B cell (primary cell): ENCODE results near the gene BHLHA15. TPM values are rescaled to one million over a fixed set of nuclear protein-coding genes. Genes with fewer than 3 reads are reported as not detected.

Source experiments
- ATAC-seq: fragments of 200-7000 bp; cut with Tn5 transposase; one replicate; pipeline ENCODE4 v1.10.0; 2021; ENCODE audit warnings: low read depth, mild to moderate bottlenecking, moderate number of reproducible peaks, moderate library complexity
- CTCF ChIA-PET: fragments of 350-600 bp; sonication (Branson Sonifier 250); formaldehyde crosslinking; loops from one replicate; lab custom pipeline; 2021; ENCODE audit warnings: antibody characterized with exemption, inconsistent platforms; lab: Charles Lee
- POLR2A ChIA-PET: fragments of 350-600 bp; sonication (Branson Sonifier 250); formaldehyde crosslinking; loops from one replicate; lab custom pipeline; 2021; ENCODE audit warnings: antibody characterized with exemption; lab: Charles Lee
- DNase-seq: peaks from one replicate; pipeline ENCODE4 v3.0.0; 2013
- H2AFZ ChIP-seq: 2 replicates; pipeline ENCODE4 v1.6.1; 2012; ENCODE audit warnings: mild to moderate bottlenecking, low read depth, low read length; ENCODE audit not compliant: insufficient read depth, poor library complexity, severe bottlenecking
- H3K27ac ChIP-seq, 2 donors: 1 replicate in 1 of 2; 2 replicates in 1 of 2; pipeline ENCODE4 v1.5.1; 2012 to 2013; ENCODE audit warnings: low read length in 2 of 2, mild to moderate bottlenecking in 2 of 2, moderate library complexity in 1 of 2
- H3K27me3 ChIP-seq, 4 experiments: fragments of 200-600 bp in 1 of 4; sonication (generic) in 1 of 4; replicated peaks in 1 of 4; 1 replicate in 2 of 4; 2 replicates in 2 of 4; pipeline versions ENCODE4 v1.6.1 to v1.7.0; 2013 to 2016; ENCODE audit warnings: low read length in 3 of 4, mild to moderate bottlenecking in 2 of 4, mixed read lengths in 1 of 4, moderate library complexity in 1 of 4; ENCODE audit not compliant: insufficient read depth in 4 of 4, control insufficient read depth in 3 of 4; ENCODE audit errors: control extremely low read depth in 1 of 4
- H3K36me3 ChIP-seq, 2 experiments: replicated peaks in 1 of 2; 1 replicate in 1 of 2; 2 replicates in 1 of 2; pipeline versions ENCODE4 v1.6.1 to v1.7.1; 2013; ENCODE audit warnings: low read length in 1 of 2; ENCODE audit not compliant: insufficient read depth in 2 of 2, control insufficient read depth in 1 of 2; ENCODE audit errors: control extremely low read depth in 1 of 2, extremely low read depth in 1 of 2
- H3K4me1 ChIP-seq, 2 donors: fragments of 200-600 bp in 1 of 2; sonication (generic) in 1 of 2; 1 replicate in 1 of 2; 2 replicates in 1 of 2; pipeline versions ENCODE4 v1.5.1 to v1.6.1; 2013 to 2017; ENCODE audit warnings: low read length in 2 of 2; ENCODE audit not compliant: control insufficient read depth in 2 of 2, insufficient read depth in 2 of 2
- H3K4me2 ChIP-seq: replicated peaks from 2 replicates; pipeline ENCODE3; 2012; ENCODE audit warnings: mild to moderate bottlenecking, low read depth, low read length; ENCODE audit not compliant: poor library complexity, severe bottlenecking
- H3K4me3 ChIP-seq, 5 experiments: fragments of 200-600 bp in 1 of 5; sonication (generic) in 1 of 5; 1 replicate in 3 of 5; 2 replicates in 2 of 5; pipeline versions ENCODE4 v1.5.1 to v1.7.0; 2011 to 2016; ENCODE audit warnings: low read length in 4 of 5, mild to moderate bottlenecking in 4 of 5, low read depth in 2 of 5, control low read depth in 1 of 5, moderate library complexity in 1 of 5; ENCODE audit not compliant: insufficient read depth in 1 of 5; ENCODE audit errors: control extremely low read depth in 1 of 5, extremely low read depth in 1 of 5
- H3K79me2 ChIP-seq: fragments of 200-600 bp; sonication (generic); one replicate; pipeline ENCODE4 v1.6.0; 2016; ENCODE audit warnings: low read length; ENCODE audit not compliant: control insufficient read depth, insufficient read depth
- H3K9ac ChIP-seq: fragments of 200-600 bp; sonication (generic); 2 replicates; pipeline ENCODE4 v1.6.1; 2017; ENCODE audit warnings: mild to moderate bottlenecking, low read length, moderate library complexity
- H3K9me3 ChIP-seq, 3 donors: one replicate each; pipeline versions ENCODE4 v1.6.1 to v1.7.1; 2013; ENCODE audit warnings: low read length in 2 of 3; ENCODE audit not compliant: control insufficient read depth in 2 of 3, insufficient read depth in 1 of 3; ENCODE audit errors: control extremely low read depth in 1 of 3
- H4K20me1 ChIP-seq: 2 replicates; pipeline ENCODE4 v1.6.0; 2012; ENCODE audit warnings: mild to moderate bottlenecking, low read length; ENCODE audit not compliant: insufficient read depth, control insufficient read depth, poor library complexity, severe bottlenecking
- H3K27ac Mint-ChIP-seq: one replicate; pipeline ENCODE4 v1.8.0; 2021; ENCODE audit warnings: mixed read lengths
- H3K27me3 Mint-ChIP-seq: one replicate; pipeline ENCODE4 v1.8.0; 2021; ENCODE audit warnings: mixed read lengths
- H3K4me1 Mint-ChIP-seq: one replicate; pipeline ENCODE4 v1.8.0; 2021; ENCODE audit warnings: mixed read lengths
- H3K4me3 Mint-ChIP-seq: one replicate; pipeline ENCODE4 v1.8.0; 2021; ENCODE audit warnings: mixed read lengths
- H3K9me3 Mint-ChIP-seq: one replicate; pipeline ENCODE4 v1.8.0; 2022; ENCODE audit warnings: mixed read lengths; ENCODE audit not compliant: insufficient read depth
- EZH2 ChIP-seq: IDR thresholded peaks from 2 replicates; pipeline ENCODE4 v1.6.1; 2012; ENCODE audit warnings: borderline replicate concordance, low read depth, mild to moderate bottlenecking, moderate library complexity, low read length; ENCODE audit not compliant: insufficient read depth, poor library complexity, severe bottlenecking
- WGBS: methylation state at CpG from one replicate; pipeline ENCODE4 v1.1.5; 2013; ENCODE audit warnings: missing lambda C conversion rate; ENCODE audit not compliant: insufficient coverage; 5-methylcytosine and 5-hydroxymethylcytosine counted together
- intact Hi-C: fragments of 100-400 bp; cut with micrococcal nuclease; formaldehyde crosslinking; loops from one replicate; pipeline ENCODE4 v1.10.0; 2022
- polyA plus RNA-seq: library from polyadenylated mRNA; depleted of rRNA; stranded (reverse); fragments of >200 nt; gene quantifications from 2 replicates; pipeline ENCODE4 v1.2.3, GENCODE V29; 2012
- total RNA-seq, 2 donors: library from RNA; stranded (reverse); fragments of 120-200 nt in 1 of 2; gene quantifications; 1 replicate in 1 of 2; 2 replicates in 1 of 2; pipeline versions ENCODE4 v1.2.3 to v1.2.4, GENCODE V29; 2013 to 2022
- TF ChIP-seq, protein P1 (sequence below): fragments of 200-600 bp; IDR thresholded peaks from one replicate; pipeline ENCODE4 v1.8.0; 2022; ENCODE audit warnings: antibody characterized with exemption, mild to moderate bottlenecking

The BHLHA15 gene
- total and polyA plus RNA-seq, 2 donors (not counting 1 experiment from before 2014, with no cell fraction given) = 0.74 to 2.2 TPM

DNA sequence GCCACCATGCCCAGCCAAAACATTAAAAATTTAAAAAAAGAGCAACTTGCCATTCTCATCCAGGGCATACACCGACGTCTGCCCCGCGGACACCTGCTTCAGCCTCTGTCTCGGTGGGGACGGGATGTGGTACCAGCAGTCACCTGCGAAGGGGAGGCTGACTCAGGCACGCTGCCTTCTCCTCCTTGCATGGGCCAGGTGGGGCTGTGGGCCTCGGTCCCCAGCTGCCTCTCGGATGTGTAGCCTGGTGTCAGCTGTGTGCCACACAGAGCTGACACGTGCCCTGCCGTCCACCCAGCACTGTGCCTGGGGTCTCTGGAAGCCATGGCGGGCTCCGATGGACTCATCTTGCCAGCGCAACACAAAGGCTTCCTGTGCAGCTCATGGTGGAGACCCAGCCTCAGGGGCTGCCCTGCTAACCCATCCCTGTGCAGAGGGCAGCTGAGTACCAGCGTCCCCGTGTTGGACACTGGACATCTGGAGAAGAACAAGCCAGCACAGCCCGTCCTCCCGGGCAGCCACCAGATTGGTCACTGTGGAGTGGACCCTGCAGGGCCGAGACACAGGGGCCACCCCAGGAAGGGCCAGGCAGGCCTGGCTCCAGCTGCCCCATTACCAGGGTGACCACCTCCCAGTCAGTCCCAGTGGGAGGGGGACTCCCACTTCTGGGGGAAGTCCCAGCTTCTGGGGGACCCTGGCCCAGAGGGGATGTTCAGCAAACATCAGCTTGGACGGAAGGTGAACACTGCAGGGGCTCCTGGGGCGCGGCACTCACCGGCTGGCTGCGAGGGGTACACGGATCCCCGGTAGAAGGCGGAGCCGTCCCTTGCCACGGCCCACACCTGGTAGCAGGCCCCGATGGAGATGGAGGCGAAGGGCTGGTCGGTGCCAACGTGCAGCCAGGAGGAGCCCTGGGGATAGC is 10.6 kb downstream of the BHLHA15 start:
- ChIA-PET CTCF (interaction anchor here (1.3 kb wide), 1 partner anchor 53 kb away, joined by 3 read pairs; no protein-coding TSS in a partner anchor), POLR2A (no interaction called here)
- H3K4me1 ChIP-seq = peaks cover 21 to 26% of the 10 kb centered on the region in 2 donors
- H3K4me2 ChIP-seq = no peak overlapping the region
- H4K20me1 ChIP-seq = peaks cover 44% of the 10 kb centered on the region
- Mint-ChIP-seq H3K9me3 (no peaks in the 10 kb centered on the region), H3K4me1 (peaks cover 21% of the 10 kb centered on the region), H3K27ac (no peak overlapping the region), H3K4me3 (no peak overlapping the region), H3K27me3 (peaks cover 3% of the 10 kb centered on the region)
- TF ChIP-seq, protein P1, sequence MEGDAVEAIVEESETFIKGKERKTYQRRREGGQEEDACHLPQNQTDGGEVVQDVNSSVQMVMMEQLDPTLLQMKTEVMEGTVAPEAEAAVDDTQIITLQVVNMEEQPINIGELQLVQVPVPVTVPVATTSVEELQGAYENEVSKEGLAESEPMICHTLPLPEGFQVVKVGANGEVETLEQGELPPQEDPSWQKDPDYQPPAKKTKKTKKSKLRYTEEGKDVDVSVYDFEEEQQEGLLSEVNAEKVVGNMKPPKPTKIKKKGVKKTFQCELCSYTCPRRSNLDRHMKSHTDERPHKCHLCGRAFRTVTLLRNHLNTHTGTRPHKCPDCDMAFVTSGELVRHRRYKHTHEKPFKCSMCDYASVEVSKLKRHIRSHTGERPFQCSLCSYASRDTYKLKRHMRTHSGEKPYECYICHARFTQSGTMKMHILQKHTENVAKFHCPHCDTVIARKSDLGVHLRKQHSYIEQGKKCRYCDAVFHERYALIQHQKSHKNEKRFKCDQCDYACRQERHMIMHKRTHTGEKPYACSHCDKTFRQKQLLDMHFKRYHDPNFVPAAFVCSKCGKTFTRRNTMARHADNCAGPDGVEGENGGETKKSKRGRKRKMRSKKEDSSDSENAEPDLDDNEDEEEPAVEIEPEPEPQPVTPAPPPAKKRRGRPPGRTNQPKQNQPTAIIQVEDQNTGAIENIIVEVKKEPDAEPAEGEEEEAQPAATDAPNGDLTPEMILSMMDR = no peak
- no peak for TF ChIP-seq EZH2
- H3K9me3 ChIP-seq = no peaks in the 10 kb centered on the region
- peaks cover 0 to 3% (median 0%) of the 10 kb centered on the region in 4 experiments for H3K27me3 ChIP-seq
- WGBS = 97% methylated on average over 34 of the region's 34 CpGs
- ATAC-seq = no peak
- H3K36me3 ChIP-seq = peaks cover 0 to 50% of the 10 kb centered on the region in 2 experiments
- H3K9ac ChIP-seq = no peak overlapping the region
- no peak overlapping the region for H2AFZ ChIP-seq
- H3K79me2 ChIP-seq = no peaks in the 10 kb centered on the region
- no peak overlapping the region for H3K27ac ChIP-seq
- H3K4me3 ChIP-seq = no peak overlapping the region
- no peak for DNase-seq
- intact Hi-C loops = no loop called here
